A549 treated with CORT108297 at 1 μM for 4 hours (cell line): Measurements from ENCODE around the gene GMEB2. TPM values are rescaled to one million over a fixed set of nuclear protein-coding genes. Genes with fewer than 3 reads are reported as not detected.

ENCODE experiments used
- total RNA-seq: library from RNA; stranded (reverse); fragments of 200-300 nt; extraction: Qiagen RNA extraction; gene quantifications from 5 replicates; pipeline ENCODE4 v1.2.3, GENCODE V29; 2022

GMEB2 gene
- 8.5 to 11.7 TPM (median 10.5 TPM) in 5 replicates for total RNA-seq

DNA sequence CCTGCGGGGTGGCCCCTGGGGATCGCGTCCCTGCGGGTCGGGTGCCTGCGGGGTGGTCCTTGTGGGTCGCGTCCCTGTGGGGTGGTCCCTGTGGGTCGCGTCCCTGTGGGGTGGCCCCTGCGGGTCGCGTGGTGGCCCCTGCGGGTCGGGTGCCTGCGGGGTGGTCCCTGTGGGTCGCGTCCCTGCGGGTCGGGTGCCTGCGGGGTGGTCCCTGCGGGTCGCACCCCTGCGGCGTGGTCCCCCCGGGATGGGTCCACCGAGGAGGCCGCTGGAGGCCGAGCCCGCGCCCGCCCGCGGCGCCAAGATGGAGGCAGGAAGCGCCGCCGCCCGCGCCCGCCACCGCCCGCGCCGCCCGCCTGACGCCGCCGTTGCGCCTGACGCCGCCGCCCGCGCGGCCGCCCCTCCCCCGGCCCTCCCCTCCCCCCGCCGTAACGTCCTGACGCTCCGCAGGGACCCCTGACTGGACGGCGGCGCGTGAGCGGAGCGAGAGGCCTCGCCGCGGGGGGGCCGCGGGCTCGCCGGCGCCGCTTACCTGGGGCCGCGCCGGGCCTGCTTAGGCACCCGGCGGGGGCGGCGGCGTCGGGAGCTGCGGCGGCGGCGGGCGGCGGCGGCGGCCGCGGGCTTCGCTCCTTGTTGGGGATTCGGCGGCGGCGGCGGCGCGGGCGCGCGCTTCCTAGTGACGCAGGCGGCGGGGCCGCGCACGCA, at the start of gene GMEB2:
TSS of gene GMEB2 (minus strand) at position 678 of the 705 bp plus-strand sequence. CDS start 7,704 bp downstream, outside the sequence.

GRCh38 chr20:63657937-63658748, 31.2 kb upstream of the GMEB2 start, which contains the start of gene RTEL1:
RTEL1 (plus strand) TSS chr20:63658312; CDS start chr20:63659403, 1,091 bp downstream.

DNA sequence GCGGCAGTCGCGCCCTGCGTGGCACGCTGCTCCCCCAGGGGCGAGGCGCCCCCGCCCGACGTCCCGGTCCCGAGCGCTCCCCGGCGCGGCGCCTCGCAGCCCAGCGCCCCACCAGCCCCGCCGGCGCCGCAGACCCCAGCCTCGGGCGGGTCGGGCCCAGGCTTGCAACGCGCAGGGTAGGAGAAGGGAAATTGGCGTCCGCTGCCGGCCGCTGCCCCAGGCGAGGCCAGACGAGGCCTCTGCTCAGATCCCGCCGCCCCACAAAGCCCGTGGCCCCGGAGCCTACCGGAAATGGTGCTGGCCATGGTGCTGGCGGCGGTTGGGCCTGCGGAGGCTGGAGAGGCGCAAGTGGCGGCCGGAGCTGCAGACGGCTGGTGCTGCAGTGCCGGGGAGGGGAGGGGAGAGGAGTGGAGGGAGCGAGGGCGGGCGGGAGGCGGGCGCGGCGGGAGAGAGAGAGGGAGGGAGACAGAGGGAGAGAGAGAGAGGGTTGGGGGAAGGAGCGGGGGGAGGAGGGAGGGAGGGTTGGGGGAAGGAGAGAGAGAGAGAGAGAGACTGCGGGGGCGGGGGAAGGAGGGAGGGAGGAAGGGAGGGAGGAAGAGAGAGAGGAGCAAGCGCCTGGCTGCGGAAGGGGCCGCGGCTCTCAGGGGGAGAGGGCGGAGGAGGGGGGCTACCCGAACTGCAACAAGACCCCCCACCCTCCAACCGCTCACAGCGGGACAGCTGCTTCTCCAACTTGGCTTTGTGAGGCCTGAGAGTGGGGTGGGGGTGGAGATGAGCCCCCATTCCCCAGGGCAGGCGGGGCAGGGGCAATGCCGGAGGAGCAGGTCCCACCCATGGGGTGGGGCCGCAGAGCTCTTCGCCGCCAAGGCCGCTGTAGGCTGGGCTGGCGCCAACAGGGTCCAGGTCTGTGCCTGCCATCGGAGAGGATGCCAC, 26.4 kb upstream of the GMEB2 start, which contains the start of gene STMN3:
TSS of gene STMN3 (minus strand) at position 384 of the 933 bp plus-strand sequence. CDS start at position 305, 79 bp downstream.

DNA sequence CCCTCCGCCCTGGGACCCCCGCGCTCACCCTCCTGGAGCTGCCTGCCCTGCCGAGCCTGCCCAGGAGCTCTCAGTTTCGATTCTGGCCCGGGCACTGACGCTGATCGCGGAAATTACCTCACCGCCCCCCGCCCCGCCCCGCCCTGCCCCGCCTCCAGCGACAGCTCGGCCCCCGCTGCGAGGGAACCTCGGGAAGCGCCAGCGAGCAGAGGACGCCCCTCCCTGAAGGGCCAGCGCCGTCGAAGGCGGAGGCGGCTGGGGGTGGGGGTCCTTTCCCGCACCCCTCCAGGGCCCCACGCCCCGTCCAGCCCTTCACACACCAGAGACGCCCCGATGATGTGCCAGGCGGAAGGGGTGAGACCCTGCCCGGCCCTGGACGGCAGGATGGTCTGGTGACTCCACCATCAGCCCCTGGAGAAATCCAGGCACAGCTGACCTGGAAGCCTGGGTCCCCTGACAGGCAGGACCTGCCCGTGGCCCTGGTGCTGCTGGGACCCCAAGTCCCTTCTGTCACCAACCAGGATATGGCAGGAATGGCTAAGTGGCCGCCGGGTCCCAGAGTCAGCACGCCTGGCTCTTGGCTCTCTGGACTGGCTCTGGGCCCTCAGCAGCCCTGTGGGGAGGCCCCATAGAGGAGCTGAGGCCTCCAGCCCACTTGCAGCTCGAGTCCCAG, 52.6 kb downstream of the GMEB2 start, which contains the start of gene HELZ2:
TSS of gene HELZ2 (minus strand) at position 84 of the 673 bp plus-strand sequence. CDS start 1,854 bp downstream, outside the sequence.

DNA sequence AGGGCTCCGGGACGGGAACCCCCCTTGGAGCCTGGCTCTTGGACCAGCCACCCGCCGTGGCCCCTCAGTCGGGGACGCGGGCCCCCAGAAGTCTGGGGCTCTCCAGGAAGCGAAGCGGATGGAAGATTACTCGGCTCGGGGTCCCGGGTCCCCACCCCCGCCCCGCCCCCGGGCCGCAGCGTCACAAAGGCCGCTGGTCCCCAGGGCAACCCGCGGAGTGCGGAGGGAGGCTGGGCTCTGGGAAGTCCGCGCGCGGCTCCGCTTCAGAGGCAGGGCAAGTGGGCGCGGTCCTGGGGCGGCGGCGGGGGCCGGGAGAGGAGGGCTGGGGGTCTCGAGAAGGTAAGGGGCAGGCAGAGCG, 73.0 kb downstream of the GMEB2 start, which contains the start of gene FNDC11:
TSS of gene FNDC11 (plus strand) at position 227 of the 358 bp plus-strand sequence. CDS start 1,505 bp downstream, outside the sequence.

GRCh38 chr20:63547725-63548480, 79.0 kb downstream of the GMEB2 start, which contains the start of gene SRMS:
SRMS (minus strand) TSS chr20:63547749; CDS start chr20:63547463, 286 bp downstream.

Other genes starting within 250 kb of the GMEB2 start
- 0.40 to 0.89 TPM (median 0.81 TPM) in 5 replicates for gene KCNQ2, start 154.4 kb downstream of the GMEB2 start, total RNA-seq
- 141 to 180 TPM (median 158 TPM) in 5 replicates for gene EEF1A2, start 128.0 kb downstream of the GMEB2 start, total RNA-seq
- gene PPDPF, start 106.3 kb downstream of the GMEB2 start, total RNA-seq = 273 to 372 TPM (median 330 TPM) in 5 replicates
- gene PTK6, start 89.7 kb downstream of the GMEB2 start, total RNA-seq = 2.2 to 3.5 TPM (median 3.2 TPM) in 5 replicates
- gene SRMS, start 79.4 kb downstream of the GMEB2 start, total RNA-seq = not detected in 5 replicates
- gene FNDC11, start 72.9 kb downstream of the GMEB2 start, total RNA-seq = 0.13 to 0.38 TPM (median 0.17 TPM) in 5 replicates
- 7.3 to 13.1 TPM (median 9.4 TPM) in 5 replicates for gene HELZ2, start 52.9 kb downstream of the GMEB2 start, total RNA-seq
- 6.6 to 12.3 TPM (median 10.5 TPM) in 5 replicates for gene STMN3, start 26.3 kb upstream of the GMEB2 start, total RNA-seq
- 4.8 to 8.3 TPM (median 7.7 TPM) in 5 replicates for gene RTEL1, start 31.2 kb upstream of the GMEB2 start, total RNA-seq
- gene TNFRSF6B, start 69.6 kb upstream of the GMEB2 start, total RNA-seq = 0.47 to 1.4 TPM (median 0.76 TPM) in 5 replicates
- gene ARFRP1, start 80.9 kb upstream of the GMEB2 start, total RNA-seq = 29.1 to 43.6 TPM (median 39.1 TPM) in 5 replicates
- 22.2 to 32.0 TPM (median 28.6 TPM) in 5 replicates for gene ZGPAT, start 80.9 kb upstream of the GMEB2 start, total RNA-seq
- 4.0 to 12.2 TPM (median 10.7 TPM) in 5 replicates for gene LIME1, start 109.6 kb upstream of the GMEB2 start, total RNA-seq
- 57.2 to 111 TPM (median 97.3 TPM) in 5 replicates for gene SLC2A4RG, start 112.7 kb upstream of the GMEB2 start, total RNA-seq
- 0.66 to 0.99 TPM (median 0.84 TPM) in 5 replicates for gene ZBTB46, start 204.2 kb upstream of the GMEB2 start, total RNA-seq
- not detected in 5 replicates for gene ABHD16B, start 234.4 kb upstream of the GMEB2 start, total RNA-seq
- gene TPD52L2, start 238.2 kb upstream of the GMEB2 start, total RNA-seq = 125 to 137 TPM (median 132 TPM) in 5 replicates